ENCODE measurements around the gene HHIP.

GRCh38 chr4:144658903-144659302 lies 12.9 kb downstream of the HHIP start:
- TF ChIP-seq SP1 (IDR thresholded peaks at IDR 0.05) (no peak), FOXM1 (IDR thresholded peaks at IDR 0.05; ENCODE audit: borderline replicate concordance) (no peak), SUZ12 (IDR thresholded peaks at IDR 0.05) (no peak)
